ENCODE measurements around the gene TTLL11.
A peak's percentile ranks its signal among the peaks of the same experiment; 100 is the strongest.

DNA sequence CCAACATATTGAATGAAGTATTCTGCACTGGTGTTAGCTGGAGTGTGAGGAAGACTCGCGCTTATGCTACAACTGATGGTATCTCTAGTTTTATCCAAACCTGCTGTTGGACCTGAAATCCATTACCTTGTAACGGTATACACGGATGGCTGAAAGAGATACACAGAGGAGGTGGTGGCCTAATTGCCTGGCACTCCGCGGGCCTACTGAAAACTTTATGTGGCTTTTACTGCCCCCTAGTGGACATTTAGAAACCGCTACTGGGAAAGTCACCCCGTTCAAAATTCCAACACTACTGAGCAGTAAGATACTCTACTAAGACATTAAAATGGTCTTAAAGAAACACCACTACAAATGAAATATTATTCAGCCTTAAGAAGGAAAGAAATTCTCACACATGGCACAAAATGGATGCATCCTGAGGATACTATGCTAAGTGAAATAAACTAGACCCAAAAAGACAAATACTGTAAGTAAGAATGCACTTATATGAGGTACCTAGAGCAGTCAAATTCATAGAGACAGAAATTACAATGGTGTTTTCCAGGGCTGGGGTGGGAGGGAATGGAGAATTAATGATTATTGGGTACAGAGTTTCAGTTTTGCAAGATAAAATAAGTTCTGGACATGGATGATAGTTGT lies 100.4 kb downstream of the TTLL11 start:
- TF ChIP-seq, protein P1, sequence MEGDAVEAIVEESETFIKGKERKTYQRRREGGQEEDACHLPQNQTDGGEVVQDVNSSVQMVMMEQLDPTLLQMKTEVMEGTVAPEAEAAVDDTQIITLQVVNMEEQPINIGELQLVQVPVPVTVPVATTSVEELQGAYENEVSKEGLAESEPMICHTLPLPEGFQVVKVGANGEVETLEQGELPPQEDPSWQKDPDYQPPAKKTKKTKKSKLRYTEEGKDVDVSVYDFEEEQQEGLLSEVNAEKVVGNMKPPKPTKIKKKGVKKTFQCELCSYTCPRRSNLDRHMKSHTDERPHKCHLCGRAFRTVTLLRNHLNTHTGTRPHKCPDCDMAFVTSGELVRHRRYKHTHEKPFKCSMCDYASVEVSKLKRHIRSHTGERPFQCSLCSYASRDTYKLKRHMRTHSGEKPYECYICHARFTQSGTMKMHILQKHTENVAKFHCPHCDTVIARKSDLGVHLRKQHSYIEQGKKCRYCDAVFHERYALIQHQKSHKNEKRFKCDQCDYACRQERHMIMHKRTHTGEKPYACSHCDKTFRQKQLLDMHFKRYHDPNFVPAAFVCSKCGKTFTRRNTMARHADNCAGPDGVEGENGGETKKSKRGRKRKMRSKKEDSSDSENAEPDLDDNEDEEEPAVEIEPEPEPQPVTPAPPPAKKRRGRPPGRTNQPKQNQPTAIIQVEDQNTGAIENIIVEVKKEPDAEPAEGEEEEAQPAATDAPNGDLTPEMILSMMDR (IDR thresholded peaks at IDR 0.05; ENCODE audit: low read depth, low read length, missing input control) = peak; percentile 91
- TF ChIP-seq RAD21 (IDR thresholded peaks at IDR 0.05) (peak; percentile 92 to 93), YY1 (IDR thresholded peaks at IDR 0.05) (no peak), JUND (IDR thresholded peaks at IDR 0.05) (no peak), TAF1 (conservative IDR thresholded peaks at IDR 0.05) (no peak), SP1 (IDR thresholded peaks at IDR 0.05) (no peak), FOXA1 (IDR thresholded peaks at IDR 0.05) (no peak), GABPA (IDR thresholded peaks at IDR 0.05 in 1 of 2, conservative IDR thresholded peaks at IDR 0.05 in 1 of 2) (no peak), FOXA2 (IDR thresholded peaks at IDR 0.05) (no peak)
- TF ChIP-seq, protein P2, sequence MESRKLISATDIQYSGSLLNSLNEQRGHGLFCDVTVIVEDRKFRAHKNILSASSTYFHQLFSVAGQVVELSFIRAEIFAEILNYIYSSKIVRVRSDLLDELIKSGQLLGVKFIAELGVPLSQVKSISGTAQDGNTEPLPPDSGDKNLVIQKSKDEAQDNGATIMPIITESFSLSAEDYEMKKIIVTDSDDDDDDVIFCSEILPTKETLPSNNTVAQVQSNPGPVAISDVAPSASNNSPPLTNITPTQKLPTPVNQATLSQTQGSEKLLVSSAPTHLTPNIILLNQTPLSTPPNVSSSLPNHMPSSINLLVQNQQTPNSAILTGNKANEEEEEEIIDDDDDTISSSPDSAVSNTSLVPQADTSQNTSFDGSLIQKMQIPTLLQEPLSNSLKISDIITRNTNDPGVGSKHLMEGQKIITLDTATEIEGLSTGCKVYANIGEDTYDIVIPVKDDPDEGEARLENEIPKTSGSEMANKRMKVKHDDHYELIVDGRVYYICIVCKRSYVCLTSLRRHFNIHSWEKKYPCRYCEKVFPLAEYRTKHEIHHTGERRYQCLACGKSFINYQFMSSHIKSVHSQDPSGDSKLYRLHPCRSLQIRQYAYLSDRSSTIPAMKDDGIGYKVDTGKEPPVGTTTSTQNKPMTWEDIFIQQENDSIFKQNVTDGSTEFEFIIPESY (IDR thresholded peaks at IDR 0.05) = no peak
- TF ChIP-seq, protein P3, sequence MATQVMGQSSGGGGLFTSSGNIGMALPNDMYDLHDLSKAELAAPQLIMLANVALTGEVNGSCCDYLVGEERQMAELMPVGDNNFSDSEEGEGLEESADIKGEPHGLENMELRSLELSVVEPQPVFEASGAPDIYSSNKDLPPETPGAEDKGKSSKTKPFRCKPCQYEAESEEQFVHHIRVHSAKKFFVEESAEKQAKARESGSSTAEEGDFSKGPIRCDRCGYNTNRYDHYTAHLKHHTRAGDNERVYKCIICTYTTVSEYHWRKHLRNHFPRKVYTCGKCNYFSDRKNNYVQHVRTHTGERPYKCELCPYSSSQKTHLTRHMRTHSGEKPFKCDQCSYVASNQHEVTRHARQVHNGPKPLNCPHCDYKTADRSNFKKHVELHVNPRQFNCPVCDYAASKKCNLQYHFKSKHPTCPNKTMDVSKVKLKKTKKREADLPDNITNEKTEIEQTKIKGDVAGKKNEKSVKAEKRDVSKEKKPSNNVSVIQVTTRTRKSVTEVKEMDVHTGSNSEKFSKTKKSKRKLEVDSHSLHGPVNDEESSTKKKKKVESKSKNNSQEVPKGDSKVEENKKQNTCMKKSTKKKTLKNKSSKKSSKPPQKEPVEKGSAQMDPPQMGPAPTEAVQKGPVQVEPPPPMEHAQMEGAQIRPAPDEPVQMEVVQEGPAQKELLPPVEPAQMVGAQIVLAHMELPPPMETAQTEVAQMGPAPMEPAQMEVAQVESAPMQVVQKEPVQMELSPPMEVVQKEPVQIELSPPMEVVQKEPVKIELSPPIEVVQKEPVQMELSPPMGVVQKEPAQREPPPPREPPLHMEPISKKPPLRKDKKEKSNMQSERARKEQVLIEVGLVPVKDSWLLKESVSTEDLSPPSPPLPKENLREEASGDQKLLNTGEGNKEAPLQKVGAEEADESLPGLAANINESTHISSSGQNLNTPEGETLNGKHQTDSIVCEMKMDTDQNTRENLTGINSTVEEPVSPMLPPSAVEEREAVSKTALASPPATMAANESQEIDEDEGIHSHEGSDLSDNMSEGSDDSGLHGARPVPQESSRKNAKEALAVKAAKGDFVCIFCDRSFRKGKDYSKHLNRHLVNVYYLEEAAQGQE (IDR thresholded peaks at IDR 0.05) = no peak
